SK-N-SH (cell line): ENCODE data around the gene NEIL3. TPM values are rescaled to one million over a fixed set of nuclear protein-coding genes. Genes with fewer than 3 reads are reported as not detected.

Experiments used
- CTCF ChIA-PET: fragments of 300-600, 350-600 bp; formaldehyde crosslinking; extraction: SDS; loops from one replicate; lab custom pipeline; 2021; lab: Yijun Ruan, JAX
- POLR2A ChIA-PET: fragments of 350-600 bp; sonication (Branson Sonifier 250); formaldehyde crosslinking; extraction: SDS; loops from one replicate; lab custom pipeline; 2020; ENCODE audit warnings: antibody characterized with exemption, inconsistent platforms; lab: Yijun Ruan, JAX
- DNase-seq: peaks from one replicate; pipeline ENCODE4 v3.0.0; 2012
- H2AFZ ChIP-seq: fragments of 200-600 bp; sonication (generic); 2 replicates; pipeline ENCODE4 v1.8.1; 2016; ENCODE audit warnings: antibody characterized with exemption, mild to moderate bottlenecking, low read depth
- H3F3A ChIP-seq: fragments of 200-600 bp; sonication (generic); replicated peaks from 2 replicates; pipeline ENCODE3; 2016; ENCODE audit warnings: antibody characterized with exemption, mild to moderate bottlenecking; ENCODE audit not compliant: insufficient read depth
- H3K27ac ChIP-seq, 2 experiments: fragments of 200-500 bp in 1 of 2; fragments of 200-600 bp in 1 of 2; sonication (Bioruptor generic) in 1 of 2; sonication (generic), shearing (Covaris generic) in 1 of 2; 2 replicates each; pipeline versions ENCODE4 v1.5.1 to v1.6.1; 2014 to 2016; ENCODE audit warnings: low read depth in 2 of 2, inconsistent platforms in 1 of 2, low read length in 1 of 2, mild to moderate bottlenecking in 1 of 2, mixed read lengths in 1 of 2
- H3K27me3 ChIP-seq: fragments of 200-600 bp; sonication (generic), shearing (Covaris generic); 2 replicates; pipeline ENCODE4 v1.6.1; 2016; ENCODE audit warnings: mixed run types; ENCODE audit not compliant: insufficient read depth
- H3K36me3 ChIP-seq, 2 experiments: fragments of 200-500 bp in 1 of 2; fragments of 200-600 bp in 1 of 2; sonication (Bioruptor generic) in 1 of 2; sonication (generic) in 1 of 2; replicated peaks in 1 of 2; 2 replicates each; pipeline versions ENCODE3 to v1.5.1; 2014 to 2016; ENCODE audit warnings: low read length in 1 of 2, mild to moderate bottlenecking in 1 of 2; ENCODE audit not compliant: insufficient read depth in 2 of 2, control insufficient read depth in 1 of 2
- H3K4me1 ChIP-seq, 2 experiments: fragments of 200-500 bp in 1 of 2; fragments of 200-600 bp in 1 of 2; sonication (Bioruptor generic) in 1 of 2; sonication (generic), shearing (Covaris generic) in 1 of 2; 2 replicates each; pipeline versions ENCODE4 v1.5.1 to v1.6.1; 2014 to 2016; ENCODE audit warnings: low read depth in 1 of 2, low read length in 1 of 2, mixed run types in 1 of 2; ENCODE audit not compliant: insufficient read depth in 2 of 2, control insufficient read depth in 1 of 2
- H3K4me2 ChIP-seq: fragments of 200-600 bp; sonication (generic), shearing (Covaris generic); 2 replicates; pipeline ENCODE4 v1.6.1; 2017; ENCODE audit warnings: mixed run types
- H3K4me3 ChIP-seq, 2 experiments: fragments of 200-500 bp in 1 of 2; fragments of 200-600 bp in 1 of 2; sonication (Bioruptor generic) in 1 of 2; sonication (generic), shearing (Covaris generic) in 1 of 2; 2 replicates each; pipeline versions ENCODE4 v1.5.1 to v1.8.1; 2014 to 2016; ENCODE audit warnings: low read depth in 2 of 2, inconsistent platforms in 1 of 2, low read length in 1 of 2, mild to moderate bottlenecking in 1 of 2, mixed read lengths in 1 of 2, moderate library complexity in 1 of 2
- H3K79me2 ChIP-seq: fragments of 200-600 bp; sonication (generic); 2 replicates; pipeline ENCODE4 v1.8.1; 2017; ENCODE audit warnings: mild to moderate bottlenecking; ENCODE audit not compliant: insufficient read depth
- H3K9ac ChIP-seq: fragments of 200-600 bp; sonication (generic); 2 replicates; pipeline ENCODE4 v1.6.1; 2017; ENCODE audit warnings: mixed run types
- H3K9me2 ChIP-seq: fragments of 200-600 bp; sonication (generic); 2 replicates; pipeline ENCODE4 v1.6.1; 2017; ENCODE audit warnings: mixed run types
- H3K9me3 ChIP-seq: fragments of 200-600 bp; sonication (generic); 2 replicates; pipeline ENCODE4 v1.6.1; 2017; ENCODE audit warnings: mixed run types, mild to moderate bottlenecking, moderate library complexity
- H4K20me1 ChIP-seq: fragments of 200-600 bp; sonication (generic); 2 replicates; pipeline ENCODE4 v1.6.1; 2017; ENCODE audit warnings: mild to moderate bottlenecking, mixed run types; ENCODE audit not compliant: insufficient read depth
- CHD2 ChIP-seq: fragments of 150-350 bp; IDR thresholded peaks from 2 replicates; pipeline ENCODE4 v1.6.1; 2018; ENCODE audit warnings: low read length; ENCODE audit not compliant: partially characterized antibody
- GABPA ChIP-seq: IDR thresholded peaks from 2 replicates; pipeline ENCODE4 v1.4.0; 2012; ENCODE audit warnings: low read depth, mild to moderate bottlenecking
- JUND ChIP-seq: IDR thresholded peaks from 2 replicates; pipeline ENCODE4 v1.4.0; 2012
- POLR2AphosphoS5 ChIP-seq: IDR thresholded peaks from 2 replicates; pipeline ENCODE4 v1.6.1; 2012; ENCODE audit warnings: low read depth, low read length
- RCOR1 ChIP-seq: fragments of 150-350 bp; IDR thresholded peaks from 2 replicates; pipeline ENCODE4 v1.6.1; 2017; ENCODE audit warnings: antibody characterized with exemption, low read length
- SIN3A ChIP-seq: IDR thresholded peaks from 2 replicates; pipeline ENCODE4 v1.6.1; 2012; ENCODE audit warnings: low read depth, mild to moderate bottlenecking, low read length, moderate library complexity, borderline replicate concordance
- TAF1 ChIP-seq: IDR thresholded peaks from 2 replicates; pipeline ENCODE4 v1.6.1; 2012; ENCODE audit warnings: low read depth, mild to moderate bottlenecking, low read length, moderate library complexity, borderline replicate concordance
- TCF12 ChIP-seq: IDR thresholded peaks from 2 replicates; pipeline ENCODE4 v1.4.0; 2012
- ZBTB33 ChIP-seq: IDR thresholded peaks from 2 replicates; pipeline ENCODE4 v1.4.0; 2012; ENCODE audit warnings: low read depth, borderline replicate concordance
- WGBS: methylation state at CpG from one replicate; pipeline ENCODE4 v1.1.6; 2017; ENCODE audit warnings: low lambda C conversion rate; 5-methylcytosine and 5-hydroxymethylcytosine counted together
- polyA plus RNA-seq, 3 experiments: library from polyadenylated mRNA; depleted of rRNA; stranded (reverse); fragments of >200 nt; gene quantifications; 2 replicates each; pipeline ENCODE4 v1.2.3, GENCODE V29; 2012
- TF ChIP-seq, protein P1 (sequence below): IDR thresholded peaks from 2 replicates; pipeline ENCODE4 v1.6.1; 2012; ENCODE audit warnings: mild to moderate bottlenecking, low read depth, low read length, moderate library complexity
- TF ChIP-seq, protein P2 (sequence below): IDR thresholded peaks from 2 replicates; pipeline ENCODE4 v1.4.0; 2012; ENCODE audit warnings: low read depth, borderline replicate concordance

Gene NEIL3
- polyA plus RNA-seq, 1 of the 3 experiments (the other 2 are of a cell fraction): 3.6 TPM

DNA sequence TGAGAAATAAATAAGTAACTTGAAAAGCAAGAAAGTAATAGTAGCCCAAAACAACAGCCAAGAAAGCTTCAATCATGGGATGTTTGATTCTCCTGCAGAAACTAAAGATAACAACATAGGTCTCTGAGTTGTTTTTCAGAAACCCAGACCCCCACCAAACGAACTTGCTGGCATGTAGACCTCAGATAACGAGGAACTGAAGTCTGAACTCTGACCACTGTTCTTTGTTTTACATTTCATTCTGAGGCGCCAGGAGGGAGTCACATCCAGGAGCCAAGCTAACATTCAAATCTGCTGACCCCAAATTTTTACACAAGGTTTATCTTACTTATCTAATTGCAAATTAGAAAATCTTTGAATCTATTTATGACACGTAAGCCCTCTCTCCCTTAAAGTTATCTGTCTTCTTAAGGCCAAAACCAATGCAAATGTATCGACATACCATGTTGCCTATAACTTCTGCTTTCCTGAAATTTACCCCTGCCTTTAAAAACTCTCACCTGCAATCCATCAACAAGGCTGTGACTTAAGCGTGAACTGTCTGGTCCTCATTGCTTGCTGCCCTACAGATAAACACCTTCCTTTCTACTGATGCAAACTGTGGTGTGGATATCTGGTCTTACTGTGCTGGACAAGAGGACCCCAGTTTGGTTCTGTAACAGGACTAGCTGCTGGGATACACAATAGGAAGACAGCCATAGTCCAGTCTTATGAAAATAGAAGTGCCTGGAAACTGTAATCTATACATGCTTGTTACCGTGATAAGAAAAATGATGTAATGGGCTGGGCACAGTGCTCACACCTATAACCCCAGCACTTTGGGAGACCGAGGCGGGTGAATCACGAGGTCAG is 37.5 kb upstream of the NEIL3 start (continued):
- TF ChIP-seq ZBTB33: no peak

GRCh38 chr4:177275999-177276398 is 33.7 kb upstream of the NEIL3 start:
- Histone ChIP-seq H3K79me2 (no peaks in the 10 kb centered on the region), H3K9me2 (no peaks in the 10 kb centered on the region), H3F3A (no peaks in the 10 kb centered on the region), H3K27ac (no peak overlapping the region), H3K9ac (no peak overlapping the region), H4K20me1 (no peaks in the 10 kb centered on the region), H3K4me3 (no peak overlapping the region), H3K9me3 (no peaks in the 10 kb centered on the region; the same call in 1 of the 2 replicates), H3K4me1 (no peaks in the 10 kb centered on the region), H3K4me2 (no peak overlapping the region), H3K36me3 (no peaks in the 10 kb centered on the region), H2AFZ (no peak overlapping the region), H3K27me3 (no peaks in the 10 kb centered on the region)
- ChIA-PET POLR2A (no interaction called here), CTCF (interaction anchor here (1.3 to 1.6 kb wide), 4 partner anchors 9 to 33 kb away, joined by 3 to 5 read pairs (median 4); no protein-coding TSS in a partner anchor)
- DNase-seq: no peak
- TF ChIP-seq SIN3A (no peak), POLR2AphosphoS5 (no peak), TAF1 (no peak), CHD2 (no peak), TCF12 (no peak), ZBTB33 (no peak)
- WGBS: 55% methylated on average over 4 of the region's 4 CpGs

DNA sequence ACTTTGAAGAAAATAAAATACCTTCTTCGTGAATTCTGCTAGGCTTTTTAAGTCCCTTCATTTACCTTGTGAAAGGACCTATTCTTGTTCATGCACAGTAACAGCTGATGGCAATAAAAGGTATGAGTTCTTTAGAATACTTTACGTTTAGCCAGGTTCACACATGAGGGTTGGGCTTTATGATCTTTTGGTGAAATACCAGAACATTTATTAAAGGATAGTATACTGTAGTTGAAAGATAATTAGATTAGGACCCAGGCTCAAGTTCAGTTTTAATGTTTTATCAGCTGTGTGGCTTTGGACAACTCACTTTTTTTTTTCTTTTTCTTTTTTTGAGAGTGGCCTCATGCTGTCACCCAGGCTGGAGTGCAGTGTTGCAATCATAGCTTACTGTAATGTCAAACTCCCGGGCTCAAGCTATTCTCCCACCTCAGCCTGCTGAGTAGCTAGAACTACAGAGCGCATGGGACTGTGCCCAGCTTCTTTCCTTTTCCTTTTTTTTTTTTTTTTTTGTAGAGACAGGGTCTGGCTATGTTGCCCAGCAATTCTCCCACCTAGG is 28.2 kb upstream of the NEIL3 start:
- no peak overlapping the region for H3K9ac ChIP-seq
- H3K4me3 ChIP-seq: no peak overlapping the region
- no peak for TF ChIP-seq ZBTB33
- TF ChIP-seq, protein P1, sequence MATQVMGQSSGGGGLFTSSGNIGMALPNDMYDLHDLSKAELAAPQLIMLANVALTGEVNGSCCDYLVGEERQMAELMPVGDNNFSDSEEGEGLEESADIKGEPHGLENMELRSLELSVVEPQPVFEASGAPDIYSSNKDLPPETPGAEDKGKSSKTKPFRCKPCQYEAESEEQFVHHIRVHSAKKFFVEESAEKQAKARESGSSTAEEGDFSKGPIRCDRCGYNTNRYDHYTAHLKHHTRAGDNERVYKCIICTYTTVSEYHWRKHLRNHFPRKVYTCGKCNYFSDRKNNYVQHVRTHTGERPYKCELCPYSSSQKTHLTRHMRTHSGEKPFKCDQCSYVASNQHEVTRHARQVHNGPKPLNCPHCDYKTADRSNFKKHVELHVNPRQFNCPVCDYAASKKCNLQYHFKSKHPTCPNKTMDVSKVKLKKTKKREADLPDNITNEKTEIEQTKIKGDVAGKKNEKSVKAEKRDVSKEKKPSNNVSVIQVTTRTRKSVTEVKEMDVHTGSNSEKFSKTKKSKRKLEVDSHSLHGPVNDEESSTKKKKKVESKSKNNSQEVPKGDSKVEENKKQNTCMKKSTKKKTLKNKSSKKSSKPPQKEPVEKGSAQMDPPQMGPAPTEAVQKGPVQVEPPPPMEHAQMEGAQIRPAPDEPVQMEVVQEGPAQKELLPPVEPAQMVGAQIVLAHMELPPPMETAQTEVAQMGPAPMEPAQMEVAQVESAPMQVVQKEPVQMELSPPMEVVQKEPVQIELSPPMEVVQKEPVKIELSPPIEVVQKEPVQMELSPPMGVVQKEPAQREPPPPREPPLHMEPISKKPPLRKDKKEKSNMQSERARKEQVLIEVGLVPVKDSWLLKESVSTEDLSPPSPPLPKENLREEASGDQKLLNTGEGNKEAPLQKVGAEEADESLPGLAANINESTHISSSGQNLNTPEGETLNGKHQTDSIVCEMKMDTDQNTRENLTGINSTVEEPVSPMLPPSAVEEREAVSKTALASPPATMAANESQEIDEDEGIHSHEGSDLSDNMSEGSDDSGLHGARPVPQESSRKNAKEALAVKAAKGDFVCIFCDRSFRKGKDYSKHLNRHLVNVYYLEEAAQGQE: no peak
- TF ChIP-seq JUND: no peak
- no peak for TF ChIP-seq RCOR1
- TF ChIP-seq, protein P2, sequence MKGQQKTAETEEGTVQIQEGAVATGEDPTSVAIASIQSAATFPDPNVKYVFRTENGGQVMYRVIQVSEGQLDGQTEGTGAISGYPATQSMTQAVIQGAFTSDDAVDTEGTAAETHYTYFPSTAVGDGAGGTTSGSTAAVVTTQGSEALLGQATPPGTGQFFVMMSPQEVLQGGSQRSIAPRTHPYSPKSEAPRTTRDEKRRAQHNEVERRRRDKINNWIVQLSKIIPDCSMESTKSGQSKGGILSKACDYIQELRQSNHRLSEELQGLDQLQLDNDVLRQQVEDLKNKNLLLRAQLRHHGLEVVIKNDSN: no peak
- no peak for TF ChIP-seq GABPA
- no peaks in the 10 kb centered on the region for H3K27me3 ChIP-seq
- no peak overlapping the region for H3K4me2 ChIP-seq
- no peaks in the 10 kb centered on the region for H3K9me2 ChIP-seq
- ChIA-PET CTCF (interaction anchor here (0.6 to 2.3 kb wide), 3 partner anchors 17 to 31 kb away, joined by 3 to 9 read pairs (median 3); no protein-coding TSS in a partner anchor), POLR2A (interaction anchor here (1.2 kb wide), 1 partner anchor 42 kb away, joined by 3 read pairs; no protein-coding TSS in a partner anchor)
- H3K4me1 ChIP-seq: peaks cover 0 to 8% of the 10 kb centered on the region in 2 experiments; a peak in 2 of 4 replicates
- WGBS: 75% methylated on average over 4 of the region's 4 CpGs
- no peak overlapping the region for H2AFZ ChIP-seq
- H4K20me1 ChIP-seq: no peaks in the 10 kb centered on the region
- H3K36me3 ChIP-seq: no peaks in the 10 kb centered on the region
- no peak for DNase-seq
- peaks cover 4% of the 10 kb centered on the region for H3F3A ChIP-seq
- no peak overlapping the region for H3K27ac ChIP-seq
- H3K9me3 ChIP-seq: no peaks in the 10 kb centered on the region
- no peaks in the 10 kb centered on the region for H3K79me2 ChIP-seq
